ENCODE measurements around the gene ATP13A3. TPM values are rescaled to one million over a fixed set of nuclear protein-coding genes. Genes with fewer than 3 reads are reported as not detected.

The ATP13A3 gene
- total and polyA plus RNA-seq, 10 of the 15 experiments (the other 5 are each of a cell fraction or from before 2014, with no cell fraction given): 14.0 to 108 (median 69.5) TPM

DNA sequence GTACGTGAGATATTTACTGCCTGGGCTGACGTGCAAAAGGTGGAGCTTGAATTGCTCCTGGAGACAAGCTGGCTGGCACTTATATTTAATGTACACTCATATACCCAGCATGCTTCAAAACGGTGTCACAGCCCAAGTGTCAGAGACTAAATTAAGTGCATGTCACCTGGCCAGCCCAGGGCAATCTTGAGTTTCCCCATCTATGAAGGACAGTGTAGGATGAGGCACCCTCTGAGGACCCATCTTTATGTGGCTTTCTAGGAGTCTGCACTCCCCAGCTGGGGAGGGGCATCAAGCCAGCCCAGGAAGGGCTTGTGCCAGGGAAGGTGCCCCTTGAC, 122.5 kb downstream of the ATP13A3 start (continued):
- TF ChIP-seq, protein P1, sequence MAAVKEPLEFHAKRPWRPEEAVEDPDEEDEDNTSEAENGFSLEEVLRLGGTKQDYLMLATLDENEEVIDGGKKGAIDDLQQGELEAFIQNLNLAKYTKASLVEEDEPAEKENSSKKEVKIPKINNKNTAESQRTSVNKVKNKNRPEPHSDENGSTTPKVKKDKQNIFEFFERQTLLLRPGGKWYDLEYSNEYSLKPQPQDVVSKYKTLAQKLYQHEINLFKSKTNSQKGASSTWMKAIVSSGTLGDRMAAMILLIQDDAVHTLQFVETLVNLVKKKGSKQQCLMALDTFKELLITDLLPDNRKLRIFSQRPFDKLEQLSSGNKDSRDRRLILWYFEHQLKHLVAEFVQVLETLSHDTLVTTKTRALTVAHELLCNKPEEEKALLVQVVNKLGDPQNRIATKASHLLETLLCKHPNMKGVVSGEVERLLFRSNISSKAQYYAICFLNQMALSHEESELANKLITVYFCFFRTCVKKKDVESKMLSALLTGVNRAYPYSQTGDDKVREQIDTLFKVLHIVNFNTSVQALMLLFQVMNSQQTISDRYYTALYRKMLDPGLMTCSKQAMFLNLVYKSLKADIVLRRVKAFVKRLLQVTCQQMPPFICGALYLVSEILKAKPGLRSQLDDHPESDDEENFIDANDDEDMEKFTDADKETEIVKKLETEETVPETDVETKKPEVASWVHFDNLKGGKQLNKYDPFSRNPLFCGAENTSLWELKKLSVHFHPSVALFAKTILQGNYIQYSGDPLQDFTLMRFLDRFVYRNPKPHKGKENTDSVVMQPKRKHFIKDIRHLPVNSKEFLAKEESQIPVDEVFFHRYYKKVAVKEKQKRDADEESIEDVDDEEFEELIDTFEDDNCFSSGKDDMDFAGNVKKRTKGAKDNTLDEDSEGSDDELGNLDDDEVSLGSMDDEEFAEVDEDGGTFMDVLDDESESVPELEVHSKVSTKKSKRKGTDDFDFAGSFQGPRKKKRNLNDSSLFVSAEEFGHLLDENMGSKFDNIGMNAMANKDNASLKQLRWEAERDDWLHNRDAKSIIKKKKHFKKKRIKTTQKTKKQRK (IDR thresholded peaks at IDR 0.05; ENCODE audit: low read depth, low read length): no peak

- Histone ChIP-seq H3K4me3 (no peak overlapping the region), H3K36me3 (ENCODE audit: control insufficient read depth in 2 of 2, insufficient read depth in 2 of 2, low read length in 1 of 2) (no peaks in the 10 kb centered on the region), H3K4me2 (ENCODE audit: control insufficient read depth, insufficient read depth) (no peak overlapping the region), H3K27me3 (replicated peaks in 1 of 2; ENCODE audit: control insufficient read depth in 2 of 2, insufficient read depth in 2 of 2, low read length in 1 of 2) (peaks cover 0 to 5% of the 10 kb centered on the region in 2 experiments; a peak in 2 of 4 replicates), H3K9me3 (replicated peaks; ENCODE audit: control insufficient read depth, insufficient read depth, low read length) (no peaks in the 10 kb centered on the region), H4K20me1 (ENCODE audit: control insufficient read depth, insufficient read depth) (no peaks in the 10 kb centered on the region), H3K4me1 (ENCODE audit: control insufficient read depth, insufficient read depth, low read length) (no peaks in the 10 kb centered on the region), H3K9ac (ENCODE audit: control insufficient read depth, insufficient read depth, low read length) (no peak overlapping the region), H3K79me2 (ENCODE audit: control insufficient read depth, insufficient read depth, low read length) (no peaks in the 10 kb centered on the region), H2AFZ (ENCODE audit: control insufficient read depth, low read depth, low read length) (no peak overlapping the region), H3K27ac (ENCODE audit: control insufficient read depth, insufficient read depth) (no peak overlapping the region)
- POLR2A ChIA-PET: no interaction called here
- no peak for ATAC-seq
- 58% methylated on average over 18 of the region's 18 CpGs for WGBS (ENCODE audit: insufficient coverage, insufficient replicate concordance, low lambda C conversion rate, missing lambda C conversion rate)
- BruUV-seq (replicated peaks): no TSS peak
- in situ Hi-C loops (cut with MboI) (no loop called here), intact Hi-C loops (cut with micrococcal nuclease; ENCODE audit: unreplicated experiment) (no loop called here)
- no peak for FAIRE-seq
- SMC1A ChIA-PET (ENCODE audit: uncharacterized antibody, unreplicated experiment): no interaction called here
- DNase-seq (ENCODE audit: low read depth, low spot score): no peak
- CTCF ChIA-PET: interaction anchor here (0.7 to 0.9 kb wide), 2 partner anchors 15 to 27 kb away, joined by 3 to 4 read pairs; no protein-coding TSS in a partner anchor
- RAD21 ChIA-PET (ENCODE audit: unreplicated experiment): no interaction called here
- no peak for TF ChIP-seq RELA (IDR thresholded peaks at IDR 0.05; ENCODE audit: borderline replicate concordance, partially characterized antibody)
- TF ChIP-seq DPF2 (IDR thresholded peaks at IDR 0.05): no peak
- TF ChIP-seq ASH2L (IDR thresholded peaks at IDR 0.05; ENCODE audit: borderline replicate concordance, low read depth): no peak
- TF ChIP-seq ZBTB40 (IDR thresholded peaks at IDR 0.05; ENCODE audit: borderline replicate concordance): no peak
- TF ChIP-seq, protein P2, sequence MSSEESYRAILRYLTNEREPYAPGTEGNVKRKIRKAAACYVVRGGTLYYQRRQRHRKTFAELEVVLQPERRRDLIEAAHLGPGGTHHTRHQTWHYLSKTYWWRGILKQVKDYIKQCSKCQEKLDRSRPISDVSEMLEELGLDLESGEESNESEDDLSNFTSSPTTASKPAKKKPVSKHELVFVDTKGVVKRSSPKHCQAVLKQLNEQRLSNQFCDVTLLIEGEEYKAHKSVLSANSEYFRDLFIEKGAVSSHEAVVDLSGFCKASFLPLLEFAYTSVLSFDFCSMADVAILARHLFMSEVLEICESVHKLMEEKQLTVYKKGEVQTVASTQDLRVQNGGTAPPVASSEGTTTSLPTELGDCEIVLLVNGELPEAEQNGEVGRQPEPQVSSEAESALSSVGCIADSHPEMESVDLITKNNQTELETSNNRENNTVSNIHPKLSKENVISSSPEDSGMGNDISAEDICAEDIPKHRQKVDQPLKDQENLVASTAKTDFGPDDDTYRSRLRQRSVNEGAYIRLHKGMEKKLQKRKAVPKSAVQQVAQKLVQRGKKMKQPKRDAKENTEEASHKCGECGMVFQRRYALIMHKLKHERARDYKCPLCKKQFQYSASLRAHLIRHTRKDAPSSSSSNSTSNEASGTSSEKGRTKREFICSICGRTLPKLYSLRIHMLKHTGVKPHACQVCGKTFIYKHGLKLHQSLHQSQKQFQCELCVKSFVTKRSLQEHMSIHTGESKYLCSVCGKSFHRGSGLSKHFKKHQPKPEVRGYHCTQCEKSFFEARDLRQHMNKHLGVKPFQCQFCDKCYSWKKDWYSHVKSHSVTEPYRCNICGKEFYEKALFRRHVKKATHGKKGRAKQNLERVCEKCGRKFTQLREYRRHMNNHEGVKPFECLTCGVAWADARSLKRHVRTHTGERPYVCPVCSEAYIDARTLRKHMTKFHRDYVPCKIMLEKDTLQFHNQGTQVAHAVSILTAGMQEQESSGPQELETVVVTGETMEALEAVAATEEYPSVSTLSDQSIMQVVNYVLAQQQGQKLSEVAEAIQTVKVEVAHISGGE (CRISPR knock-in tag; IDR thresholded peaks at IDR 0.05): no peak
- TF ChIP-seq BACH1 (IDR thresholded peaks at IDR 0.05; ENCODE audit: borderline replicate concordance): no peak
- no peak for TF ChIP-seq BMI1 (IDR thresholded peaks at IDR 0.05; ENCODE audit: borderline replicate concordance)
- no peak for TF ChIP-seq E4F1 (IDR thresholded peaks at IDR 0.05; ENCODE audit: borderline replicate concordance, partially characterized antibody)
Measured at GRCh38 chr3:194360568-194360967, 126.2 kb downstream of the ATP13A3 start.
